CD14-positive monocyte (primary cell): ENCODE results near the gene RASA2. TPM values are rescaled to one million over a fixed set of nuclear protein-coding genes. Genes with fewer than 3 reads are reported as not detected.

Experiments
- DNase-seq, 3 donors: peaks; one replicate each; pipeline ENCODE4 v3.0.0-alpha.2; 2011 to 2022
- H2AFZ ChIP-seq: 2 replicates; pipeline ENCODE4 v1.6.0; 2012; ENCODE audit warnings: mild to moderate bottlenecking, low read depth, low read length, inconsistent platforms; ENCODE audit not compliant: insufficient read depth, poor library complexity, severe bottlenecking
- H3K27ac ChIP-seq, 2 donors: 1 replicate in 1 of 2; 2 replicates in 1 of 2; pipeline ENCODE4 v1.5.1; 2012 to 2013; ENCODE audit warnings: low read length in 2 of 2, control low read depth in 1 of 2, inconsistent platforms in 1 of 2, low read depth in 1 of 2, mild to moderate bottlenecking in 1 of 2
- H3K27me3 ChIP-seq, 2 donors: one replicate each; pipeline versions ENCODE4 v1.6.0 to v1.6.1; 2011 to 2013; ENCODE audit warnings: low read length in 2 of 2; ENCODE audit not compliant: control insufficient read depth in 2 of 2, insufficient read depth in 2 of 2
- H3K36me3 ChIP-seq, 2 donors: replicated peaks in 1 of 2; 1 replicate in 1 of 2; 2 replicates in 1 of 2; pipeline versions ENCODE4 v1.5.1 to v1.6.1; 2012 to 2013; ENCODE audit warnings: low read length in 2 of 2, control low read depth in 1 of 2, inconsistent platforms in 1 of 2, mild to moderate bottlenecking in 1 of 2; ENCODE audit not compliant: insufficient read depth in 2 of 2, control insufficient read depth in 1 of 2
- H3K4me1 ChIP-seq, 2 donors: 1 replicate in 1 of 2; 2 replicates in 1 of 2; pipeline versions ENCODE4 v1.5.1 to v1.6.1; 2012 to 2013; ENCODE audit warnings: low read length in 2 of 2, control low read depth in 1 of 2, inconsistent platforms in 1 of 2, mild to moderate bottlenecking in 1 of 2, moderate library complexity in 1 of 2; ENCODE audit not compliant: insufficient read depth in 2 of 2, control insufficient read depth in 1 of 2
- H3K4me2 ChIP-seq: replicated peaks from 2 replicates; pipeline ENCODE3; 2012; ENCODE audit warnings: low read length, moderate library complexity, mild to moderate bottlenecking; ENCODE audit not compliant: poor library complexity, severe bottlenecking; ENCODE audit errors: extremely low read depth
- H3K4me3 ChIP-seq, 3 experiments: fragments of 200-600 bp in 1 of 3; sonication (generic) in 1 of 3; replicated peaks in 1 of 3; 1 replicate in 2 of 3; 2 replicates in 1 of 3; pipeline ENCODE4 v1.5.1; 2011 to 2013; ENCODE audit warnings: low read length in 3 of 3, mild to moderate bottlenecking in 3 of 3, control low read depth in 2 of 3, low read depth in 2 of 3, inconsistent platforms in 1 of 3, moderate library complexity in 1 of 3
- H3K79me2 ChIP-seq: 2 replicates; pipeline ENCODE4 v1.6.0; 2012; ENCODE audit warnings: mild to moderate bottlenecking, control low read depth, inconsistent platforms, low read length, moderate library complexity; ENCODE audit not compliant: insufficient read depth
- H3K9ac ChIP-seq: 2 replicates; pipeline ENCODE4 v1.6.0; 2017; ENCODE audit warnings: low read length, mild to moderate bottlenecking; ENCODE audit not compliant: insufficient read depth, poor library complexity, severe bottlenecking
- H3K9me3 ChIP-seq, 2 donors: replicated peaks in 1 of 2; 1 replicate in 1 of 2; 2 replicates in 1 of 2; pipeline versions ENCODE4 v1.5.1 to v1.6.1; 2012 to 2013; ENCODE audit warnings: low read length in 2 of 2, control low read depth in 1 of 2; ENCODE audit not compliant: control insufficient read depth in 1 of 2, insufficient read depth in 1 of 2
- H4K20me1 ChIP-seq: 2 replicates; pipeline ENCODE4 v1.6.0; 2012; ENCODE audit warnings: mild to moderate bottlenecking, low read length, control low read depth, moderate library complexity; ENCODE audit not compliant: insufficient read depth
- H3K27ac Mint-ChIP-seq, 7 donors: one replicate each; pipeline ENCODE4 v1.8.0; 2020; ENCODE audit warnings: mild to moderate bottlenecking in 7 of 7, mixed read lengths in 7 of 7, moderate library complexity in 6 of 7, inconsistent platforms in 2 of 7
- H3K27me3 Mint-ChIP-seq, 3 donors: one replicate each; pipeline ENCODE4 v1.8.0; 2021 to 2022; ENCODE audit warnings: low read depth in 3 of 3, mild to moderate bottlenecking in 3 of 3, mixed read lengths in 3 of 3, moderate library complexity in 3 of 3, inconsistent platforms in 1 of 3
- H3K36me3 Mint-ChIP-seq, 2 donors: one replicate each; pipeline ENCODE4 v1.8.0; 2020; ENCODE audit warnings: mixed read lengths in 2 of 2, inconsistent platforms in 1 of 2, mild to moderate bottlenecking in 1 of 2
- H3K4me1 Mint-ChIP-seq: one replicate; pipeline ENCODE4 v1.8.0; 2020; ENCODE audit warnings: mild to moderate bottlenecking, mixed read lengths
- H3K4me3 Mint-ChIP-seq, 2 donors: one replicate each; pipeline ENCODE4 v1.8.0; 2020; ENCODE audit warnings: mild to moderate bottlenecking in 2 of 2, mixed read lengths in 2 of 2, moderate library complexity in 1 of 2
- H3K9me3 Mint-ChIP-seq, 7 donors: one replicate each; pipeline ENCODE4 v1.8.0; 2020 to 2022; ENCODE audit warnings: mixed read lengths in 7 of 7, mild to moderate bottlenecking in 6 of 7, moderate library complexity in 6 of 7, inconsistent platforms in 2 of 7
- CTCF ChIP-seq: fragments of 200-600 bp; IDR thresholded peaks from one replicate; pipeline ENCODE4 v1.8.0; 2022; ENCODE audit warnings: antibody characterized with exemption, mild to moderate bottlenecking
- WGBS: methylation state at CpG from one replicate; pipeline ENCODE4 v1.1.5; 2013; ENCODE audit warnings: missing lambda C conversion rate; ENCODE audit not compliant: insufficient coverage; 5-methylcytosine and 5-hydroxymethylcytosine counted together
- intact Hi-C, 2 donors: fragments of 100-400 bp; cut with micrococcal nuclease; formaldehyde crosslinking; loops; one replicate each; pipeline versions ENCODE4 v1.15.0 to v1.15.1; 2023
- polyA plus RNA-seq, 3 donors: library from polyadenylated mRNA; depleted of rRNA in 1 of 3; unstranded in 2 of 3; stranded (reverse) in 1 of 3; fragments of 300-500 nt in 2 of 3; fragments of >200 nt in 1 of 3; fragmentation: Illumina TruSeq in 2 of 3; gene quantifications; 1 replicate in 2 of 3; 2 replicates in 1 of 3; pipeline ENCODE4 v1.2.3, GENCODE V29; 2012 to 2021

RASA2 gene
- polyA plus RNA-seq, 3 donors, result 7.0 to 13.5 (median 8.8) TPM

GRCh38 chr3:141446737-141447136 is 40.1 kb upstream of the RASA2 start:
- Mint-ChIP-seq H3K36me3 (peaks cover 45 to 49% of the 10 kb centered on the region in 2 donors), H3K27me3 (no peaks in the 10 kb centered on the region), H3K27ac (peak overlapping the region in 1 of 7 donors; percentile 36), H3K4me1 (peaks cover 3% of the 10 kb centered on the region), H3K9me3 (peaks cover 0 to 3% (median 0%) of the 10 kb centered on the region in 7 donors), H3K4me3 (no peak overlapping the region)
- Histone ChIP-seq H4K20me1 (no peaks in the 10 kb centered on the region), H3K4me3 (no peak overlapping the region), H3K9me3 (no peaks in the 10 kb centered on the region), H3K79me2 (no peaks in the 10 kb centered on the region), H3K27ac (no peak overlapping the region), H2AFZ (no peak overlapping the region), H3K36me3 (peaks cover 28 to 49% of the 10 kb centered on the region in 2 donors), H3K4me1 (no peaks in the 10 kb centered on the region), H3K4me2 (no peak overlapping the region), H3K27me3 (no peaks in the 10 kb centered on the region), H3K9ac (no peak overlapping the region)
- DNase-seq, result no peak
- intact Hi-C loops, result no loop called here
- TF ChIP-seq CTCF, result no peak

GRCh38 chr3:141447383-141447782 is 39.4 kb upstream of the RASA2 start:
- Histone ChIP-seq H3K4me2 (no peak overlapping the region), H3K9ac (no peak overlapping the region), H3K4me3 (no peak overlapping the region), H3K4me1 (peaks cover 0 to 4% of the 10 kb centered on the region in 2 donors), H4K20me1 (no peaks in the 10 kb centered on the region), H3K27me3 (no peaks in the 10 kb centered on the region), H3K79me2 (no peaks in the 10 kb centered on the region), H3K36me3 (peaks cover 26 to 45% of the 10 kb centered on the region in 2 donors), H3K27ac (no peak overlapping the region), H3K9me3 (no peaks in the 10 kb centered on the region), H2AFZ (no peak overlapping the region)
- DNase-seq, result no peak
- Mint-ChIP-seq H3K27me3 (no peaks in the 10 kb centered on the region), H3K4me3 (no peak overlapping the region), H3K36me3 (peaks cover 39 to 44% of the 10 kb centered on the region in 2 donors), H3K4me1 (peaks cover 3% of the 10 kb centered on the region), H3K9me3 (peaks cover 0 to 3% (median 0%) of the 10 kb centered on the region in 7 donors), H3K27ac (no peak overlapping the region)
- intact Hi-C loops, result no loop called here
- no peak for TF ChIP-seq CTCF
- 94% methylated on average over 4 of the region's 6 CpGs for WGBS
